K562 (cell line): ENCODE data around the gene PSME1. TPM values are rescaled to one million over a fixed set of nuclear protein-coding genes. Genes with fewer than 3 reads are reported as not detected.

Experiments used
- ARNT ChIP-seq, 2 experiments: fragments of 450-650 bp; IDR thresholded peaks; 2 replicates each; pipeline ENCODE4 v1.6.1; 2016; ENCODE audit warnings: mild to moderate bottlenecking in 1 of 2
- BRD9 ChIP-seq: fragments of 450-650 bp; IDR thresholded peaks from 2 replicates; pipeline ENCODE4 v1.6.1; 2018; ENCODE audit warnings: low read depth; ENCODE audit not compliant: partially characterized antibody
- CTBP1 ChIP-seq: fragments of 450-650 bp; IDR thresholded peaks from 2 replicates; pipeline ENCODE4 v1.6.1; 2016; ENCODE audit warnings: borderline replicate concordance
- HMG20A ChIP-seq: fragments of 450-650 bp; formaldehyde crosslinking; conservative IDR thresholded peaks from 2 replicates; pipeline ENCODE4 v1.4.0; 2020; ENCODE audit warnings: mild to moderate bottlenecking, mixed read lengths
- MAX ChIP-seq: sonication (generic); formaldehyde crosslinking; IDR thresholded peaks from 2 replicates; pipeline ENCODE4 v1.9.0; 2022; ENCODE audit warnings: mild to moderate bottlenecking, missing genetic modification reagents
- MITF ChIP-seq: IDR thresholded peaks from 2 replicates; pipeline ENCODE4 v1.6.1; 2014; ENCODE audit warnings: antibody characterized with exemption
- NBN ChIP-seq: fragments of 450-650 bp; IDR thresholded peaks from 2 replicates; pipeline ENCODE4 v1.6.1; 2016; ENCODE audit warnings: low read depth, mild to moderate bottlenecking
- NCOA2 ChIP-seq, 2 experiments: fragments of 450-650 bp; IDR thresholded peaks; 2 replicates each; pipeline ENCODE4 v1.6.1; 2018; ENCODE audit warnings: mild to moderate bottlenecking in 2 of 2, moderate library complexity in 1 of 2; ENCODE audit not compliant: partially characterized antibody in 2 of 2
- NCOA6 ChIP-seq: fragments of 450-650 bp; IDR thresholded peaks from 2 replicates; pipeline ENCODE4 v1.6.1; 2017; ENCODE audit warnings: mild to moderate bottlenecking
- NFIC ChIP-seq: fragments of 450-650 bp; IDR thresholded peaks from 2 replicates; pipeline ENCODE4 v1.6.1; 2017; ENCODE audit warnings: mild to moderate bottlenecking, inconsistent platforms
- NFRKB ChIP-seq: fragments of 450-650 bp; IDR thresholded peaks from 2 replicates; pipeline ENCODE4 v1.6.1; 2016; ENCODE audit warnings: low read depth
- OTX1 ChIP-seq: fragments of 450-650 bp; formaldehyde crosslinking; IDR thresholded peaks from 2 replicates; pipeline ENCODE4 v1.4.0; 2022; ENCODE audit warnings: mild to moderate bottlenecking
- PCBP2 ChIP-seq: fragments of 200-400 bp; formaldehyde crosslinking; IDR thresholded peaks from 2 replicates; pipeline ENCODE4 v1.6.1; 2018; ENCODE audit warnings: low read length, low read depth, mild to moderate bottlenecking, moderate library complexity; ENCODE audit not compliant: poor library complexity, severe bottlenecking
- PML ChIP-seq: IDR thresholded peaks from 2 replicates; pipeline ENCODE4 v1.6.1; 2012; ENCODE audit warnings: low read length, inconsistent platforms
- POLR2AphosphoS5 ChIP-seq: IDR thresholded peaks from 2 replicates; pipeline ENCODE4 v1.6.1; 2011; ENCODE audit warnings: mild to moderate bottlenecking, low read depth, low read length, moderate library complexity; ENCODE audit not compliant: control insufficient read depth, insufficient read depth
- POLR2B ChIP-seq: fragments of 450-650 bp; IDR thresholded peaks from 2 replicates; pipeline ENCODE4 v1.6.1; 2018; ENCODE audit warnings: low read depth; ENCODE audit not compliant: partially characterized antibody
- PRMT5 ChIP-seq: sonication (generic); formaldehyde crosslinking; IDR thresholded peaks from 2 replicates; pipeline ENCODE4 v1.5.0; 2020; ENCODE audit warnings: missing genetic modification reagents
- RBBP5 ChIP-seq: fragments of 200-600 bp; sonication (generic); IDR thresholded peaks from 2 replicates; pipeline ENCODE4 v1.6.1; 2012; ENCODE audit warnings: borderline replicate concordance, mild to moderate bottlenecking, low read length, control low read depth, inconsistent platforms; ENCODE audit not compliant: insufficient read depth, poor library complexity, severe bottlenecking
- SAP30 ChIP-seq: fragments of 200-600 bp; sonication (generic); IDR thresholded peaks from 2 replicates; pipeline ENCODE4 v1.6.1; 2012; ENCODE audit warnings: borderline replicate concordance, low read depth, mild to moderate bottlenecking, moderate library complexity, low read length, control low read depth, inconsistent platforms; ENCODE audit not compliant: insufficient read depth, poor library complexity, severe bottlenecking
- TCFL5 ChIP-seq: fragments of 250-450 bp; sonication (Bioruptor Pico); conservative IDR thresholded peaks from 2 replicates; pipeline ENCODE4 v1.6.1; 2021; ENCODE audit warnings: mild to moderate bottlenecking, moderate library complexity, matching md5 sums
- TRIM24 ChIP-seq, 2 experiments: fragments of 450-650 bp; IDR thresholded peaks; 2 replicates each; pipeline ENCODE4 v1.6.1; 2016
- YY1 ChIP-seq, 3 experiments: IDR thresholded peaks; 2 replicates each; pipeline ENCODE4 v1.6.1; 2011; ENCODE audit warnings: low read length in 2 of 3, mild to moderate bottlenecking in 2 of 3, moderate library complexity in 2 of 3, borderline replicate concordance in 1 of 3, control low read depth in 1 of 3, low read depth in 1 of 3; ENCODE audit not compliant: insufficient read depth in 3 of 3, insufficient replicate concordance in 2 of 3, control insufficient read depth in 1 of 3, insufficient read length in 1 of 3; ENCODE audit errors: extremely low read depth in 1 of 3
- ZNF232 ChIP-seq: sonication (generic); formaldehyde crosslinking; IDR thresholded peaks from 2 replicates; pipeline ENCODE4 v1.8.0; 2022; ENCODE audit warnings: mild to moderate bottlenecking, missing genetic modification reagents
- polyA plus RNA-seq, 8 experiments: library from polyadenylated mRNA; depleted of rRNA in 4 of 8; stranded (reverse) in 5 of 8; unstranded in 3 of 8; fragments of >200 nt; fragmentation: Nextera tagmentation in 2 of 8; fragmentation: Illumina TruSeq in 1 of 8; extraction: Ambion mirVana in 2 of 8; extraction: Trizol in 1 of 8; gene quantifications; 2 replicates each; pipeline versions ENCODE4 v1.2.1 to v1.2.3, GENCODE V29; 2011 to 2014; ENCODE audit warnings: inconsistent platforms in 1 of 8, missing spikeins in 1 of 8
- total RNA-seq, 7 experiments: library from RNA; depleted of rRNA in 6 of 7; stranded (reverse); fragments of >200 nt in 6 of 7; fragmentation: Illumina TruSeq in 2 of 7; extraction: Trizol in 2 of 7; gene quantifications; 2 replicates each; pipeline versions ENCODE4 v1.2.1 to v1.2.3, GENCODE V29; 2011 to 2021; ENCODE audit warnings: low replicate concordance in 1 of 7
- TF ChIP-seq, protein P1 (sequence below), 2 experiments: IDR thresholded peaks; 2 replicates each; pipeline ENCODE4 v1.6.1; 2011; ENCODE audit warnings: borderline replicate concordance in 1 of 2, control low read depth in 1 of 2, low read depth in 1 of 2, low read length in 1 of 2, mild to moderate bottlenecking in 1 of 2, mixed read lengths in 1 of 2, moderate library complexity in 1 of 2; ENCODE audit not compliant: insufficient read depth in 1 of 2, insufficient read length in 1 of 2, poor library complexity in 1 of 2, severe bottlenecking in 1 of 2; ENCODE audit errors: extremely low read depth in 1 of 2

Gene PSME1
- total and polyA plus RNA-seq, 9 of the 15 experiments (the other 6 are each of a cell fraction or from before 2014, with no cell fraction given): 20.3 to 180 (median 67.5) TPM

- TF ChIP-seq CTBP1 (peak; percentile 38; the same call in 1 of the 2 replicates), POLR2B (peak; percentile 65), NFIC (peak; percentile 4; the same call in 1 of the 2 replicates), BRD9 (peak; percentile 59), SAP30 (no peak), YY1 (IDR thresholded peaks at IDR 0.05; ENCODE audit: borderline replicate concordance in 1 of 3, control insufficient read depth in 1 of 3, extremely low read depth in 1 of 3, insufficient read depth in 3 of 3, insufficient read length in 1 of 3, insufficient replicate concordance in 2 of 3, low read depth in 1 of 3, low read length in 2 of 3) (peak in 2 of 3 experiments; percentile 9 to 42), ZNF232 (0 out of 2 replicates have a peak, but pooled peaks have one; percentile 43), PCBP2 (no peak), MITF (no peak), HMG20A (CRISPR knock-in tag) (no peak), MAX (CRISPR knock-in tag) (peak; percentile 44), PRMT5 (no peak), TCFL5 (no peak), POLR2AphosphoS5 (peak; percentile 50; the same call in 1 of the 2 replicates), ARNT (IDR thresholded peaks at IDR 0.05) (peak in 1 of 2 experiments; percentile 66; a peak in 1 of 4 replicates), RBBP5 (peak; percentile 26), OTX1 (CRISPR knock-in tag) (peak; percentile 49; the same call in 1 of the 2 replicates), NCOA2 (IDR thresholded peaks at IDR 0.05; ENCODE audit: partially characterized antibody in 2 of 2) (peak in 1 of 2 experiments; percentile 99), NCOA6 (0 out of 2 replicates have a peak, but pooled peaks have one; percentile 24), NBN (peak; percentile 45; the same call in 1 of the 2 replicates), TRIM24 (IDR thresholded peaks at IDR 0.05) (0 out of 4 replicates have a peak, but pooled peaks of 1 of the 2 experiments have one; percentile 16), PML (peak; percentile 14), NFRKB (0 out of 2 replicates have a peak, but pooled peaks have one; percentile 57)
- TF ChIP-seq, protein P1, sequence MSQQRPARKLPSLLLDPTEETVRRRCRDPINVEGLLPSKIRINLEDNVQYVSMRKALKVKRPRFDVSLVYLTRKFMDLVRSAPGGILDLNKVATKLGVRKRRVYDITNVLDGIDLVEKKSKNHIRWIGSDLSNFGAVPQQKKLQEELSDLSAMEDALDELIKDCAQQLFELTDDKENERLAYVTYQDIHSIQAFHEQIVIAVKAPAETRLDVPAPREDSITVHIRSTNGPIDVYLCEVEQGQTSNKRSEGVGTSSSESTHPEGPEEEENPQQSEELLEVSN (IDR thresholded peaks at IDR 0.05; ENCODE audit: borderline replicate concordance in 1 of 2, extremely low read depth in 1 of 2, insufficient read depth in 1 of 2, insufficient read length in 1 of 2, low read depth in 1 of 2, low read length in 1 of 2, poor library complexity in 1 of 2, severe bottlenecking in 1 of 2): peak in 1 of 2 experiments; percentile 28
These were observed 22.0 kb upstream of the PSME1 start (continued) for GRCh38 chr14:24113801-24114531.
